ENCODE results near the gene HDGFL2.

The HDGFL2 gene

DNA sequence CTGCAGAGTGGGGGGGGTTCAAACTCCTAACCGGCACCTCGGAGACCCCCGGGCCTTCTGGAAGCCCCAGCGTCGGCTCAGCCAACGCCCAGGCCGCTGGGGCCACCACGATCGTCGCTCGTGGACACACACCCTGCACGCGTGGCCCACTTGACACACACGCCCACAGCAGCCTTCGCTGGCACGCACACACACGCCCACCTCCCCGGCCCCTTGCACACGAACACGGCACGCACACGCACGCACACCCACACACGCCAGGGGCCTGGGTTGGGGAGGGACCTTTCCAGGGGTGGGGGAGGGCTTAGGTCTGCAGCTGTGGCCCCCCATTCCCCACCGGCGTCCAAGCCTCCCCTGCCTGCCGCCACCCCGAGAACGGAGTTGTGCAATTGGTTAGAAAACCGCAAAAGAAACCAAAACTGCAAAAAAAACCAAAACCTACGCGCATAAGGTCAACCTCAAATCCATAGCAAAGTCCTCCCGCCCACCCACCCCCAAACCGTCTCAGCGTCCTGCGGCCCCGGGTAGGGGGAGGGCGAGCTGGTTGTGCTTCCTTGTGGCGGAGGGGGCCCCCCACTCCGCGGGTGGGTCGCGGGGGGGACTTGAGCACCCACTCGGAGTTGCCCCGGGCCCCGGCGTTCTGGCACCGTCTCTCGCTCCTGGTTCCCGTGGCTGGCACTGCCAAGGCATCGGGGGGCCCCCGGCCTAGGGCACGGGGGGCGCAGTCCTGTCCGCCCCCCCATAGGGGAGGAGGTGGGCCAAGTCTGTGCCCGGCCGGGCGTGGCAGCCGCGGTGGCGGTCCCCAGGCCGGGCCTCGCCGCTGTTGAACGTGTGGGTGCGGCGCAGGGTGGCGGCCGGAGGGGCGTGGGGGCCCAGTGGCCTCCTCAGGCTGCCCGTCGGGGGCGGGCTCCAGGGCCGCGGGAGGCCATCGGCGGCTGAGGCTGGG is 71.1 kb downstream of the HDGFL2 start:
- Histone ChIP-seq H3K4me3 (ENCODE audit: low read depth, low read length) (no peak overlapping the region), H3K9me3 (ENCODE audit: severe bottlenecking) (peaks cover 13% of the 10 kb centered on the region), H3K27ac (no peak overlapping the region), H3K27me3 (ENCODE audit: insufficient read depth, low read depth, severe bottlenecking) (no peaks in the 10 kb centered on the region), H3K36me3 (peaks cover 27% of the 10 kb centered on the region)
- no peak for DNase-seq
- no peak for TF ChIP-seq CTCF (IDR thresholded peaks at IDR 0.05; ENCODE audit: low read depth, low read length)

DNA sequence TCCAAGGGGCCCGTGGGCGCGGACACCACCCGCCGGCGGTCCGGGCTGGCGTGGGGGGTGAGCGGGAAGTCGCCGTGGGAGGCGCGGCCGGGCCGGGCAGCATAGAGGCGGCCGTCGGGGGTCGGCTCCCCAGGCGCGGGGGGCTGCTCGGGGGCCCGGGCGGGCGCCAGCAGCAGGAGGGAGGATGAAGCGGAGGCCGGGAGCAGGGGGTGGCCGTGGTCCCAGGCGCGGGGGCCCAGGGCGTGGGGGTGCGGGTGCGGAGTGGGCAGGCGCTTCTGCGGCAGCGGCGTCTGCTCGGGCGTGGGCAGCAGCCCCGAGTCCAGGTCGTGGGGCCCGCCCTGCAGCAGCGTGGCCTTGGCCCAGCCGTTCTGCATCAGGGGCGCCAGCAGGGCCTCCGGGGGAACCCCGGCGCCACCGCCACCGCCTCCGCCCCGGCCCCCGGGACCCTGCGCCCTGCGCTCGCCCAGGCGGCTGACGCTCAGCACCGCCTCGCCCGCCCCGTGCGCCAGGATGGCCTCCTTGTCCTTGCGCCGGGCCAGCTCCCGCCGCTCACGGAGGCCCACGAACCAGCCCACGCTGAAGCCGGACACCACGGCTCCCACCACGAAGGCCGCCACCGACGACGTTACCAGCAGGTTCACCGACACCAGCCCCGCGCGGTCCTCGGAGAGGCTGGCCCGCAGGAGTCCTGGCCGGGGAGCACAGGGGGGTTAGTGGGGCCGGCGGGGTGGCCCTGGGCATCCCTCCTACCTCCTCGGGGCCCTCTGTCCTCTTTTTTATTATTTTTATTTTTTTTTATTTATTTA is 71.9 kb downstream of the HDGFL2 start:
- TF ChIP-seq CTCF (IDR thresholded peaks at IDR 0.05; ENCODE audit: low read depth, low read length): no peak
- Histone ChIP-seq H3K9me3 (ENCODE audit: severe bottlenecking) (peaks cover 13% of the 10 kb centered on the region), H3K27me3 (ENCODE audit: insufficient read depth, low read depth, severe bottlenecking) (no peaks in the 10 kb centered on the region), H3K36me3 (peaks cover 36% of the 10 kb centered on the region), H3K4me3 (ENCODE audit: low read depth, low read length) (no peak overlapping the region), H3K27ac (no peak overlapping the region)
- no peak for DNase-seq

GRCh38 chr19:4547303-4548237 is 75.5 kb downstream of the HDGFL2 start:
- no peaks in the 10 kb centered on the region for H3K27me3 ChIP-seq (ENCODE audit: insufficient read depth, low read depth, severe bottlenecking)
- DNase-seq: peak; percentile 47
- peak; percentile 65 for TF ChIP-seq CTCF (IDR thresholded peaks at IDR 0.05; ENCODE audit: low read depth, low read length)
- H3K9me3 ChIP-seq (ENCODE audit: severe bottlenecking): no peaks in the 10 kb centered on the region
- H3K27ac ChIP-seq: no peak overlapping the region
- H3K4me3 ChIP-seq (ENCODE audit: low read depth, low read length): no peak overlapping the region
- H3K36me3 ChIP-seq: peaks cover 68% of the 10 kb centered on the region

DNA sequence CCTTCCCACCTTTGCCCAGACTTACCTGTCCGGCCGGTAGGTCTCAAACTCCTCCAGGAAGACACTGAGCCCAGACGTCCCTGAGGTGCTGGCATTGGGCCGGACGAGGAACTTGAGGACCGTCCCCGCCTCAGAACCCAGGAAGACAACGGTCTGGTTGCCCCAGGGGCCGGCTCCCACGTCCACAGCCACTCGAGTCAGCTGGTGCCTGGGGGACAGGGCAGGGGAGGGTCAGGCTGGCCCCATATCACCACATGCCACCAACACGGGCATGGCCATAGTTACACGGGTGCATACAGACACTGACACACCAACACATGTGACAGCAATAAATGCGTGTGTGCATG is 76.1 kb downstream of the HDGFL2 start:
- no peaks in the 10 kb centered on the region for H3K9me3 ChIP-seq (ENCODE audit: severe bottlenecking)
- no peaks in the 10 kb centered on the region for H3K27me3 ChIP-seq (ENCODE audit: insufficient read depth, low read depth, severe bottlenecking)
- TF ChIP-seq CTCF (IDR thresholded peaks at IDR 0.05; ENCODE audit: low read depth, low read length): no peak
- no peak for DNase-seq
- peaks cover 75% of the 10 kb centered on the region for H3K36me3 ChIP-seq
- H3K4me3 ChIP-seq (ENCODE audit: low read depth, low read length): no peak overlapping the region
- H3K27ac ChIP-seq: no peak overlapping the region

DNA sequence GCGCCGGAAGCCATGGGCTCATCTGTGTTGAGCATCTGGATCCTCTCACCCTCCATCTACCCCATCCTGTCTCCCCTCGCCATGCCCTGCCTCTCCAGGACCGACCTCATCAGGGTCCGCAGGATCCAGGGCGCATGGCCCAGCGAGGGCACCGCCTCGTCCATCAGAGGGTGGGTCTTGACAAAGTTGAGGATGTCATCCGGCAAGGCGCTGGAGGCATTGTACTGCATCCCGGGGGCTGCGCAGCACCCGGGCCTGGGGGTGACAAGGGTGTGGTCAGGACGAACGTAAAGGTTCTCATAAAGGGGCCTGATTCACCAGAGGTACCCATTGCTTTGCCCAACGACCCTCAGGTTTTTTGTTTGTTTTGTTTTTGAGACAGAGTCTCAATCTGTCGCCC is 77.9 kb downstream of the HDGFL2 start:
- no peak for TF ChIP-seq CTCF (IDR thresholded peaks at IDR 0.05; ENCODE audit: low read depth, low read length)

More for the DNA sequence above, 77.9 kb downstream of the HDGFL2 start:
- H3K4me3 ChIP-seq (ENCODE audit: low read depth, low read length): no peak overlapping the region
- no peak for DNase-seq
- peak overlapping the region; percentile 53 for H3K27ac ChIP-seq
- no peaks in the 10 kb centered on the region for H3K27me3 ChIP-seq (ENCODE audit: insufficient read depth, low read depth, severe bottlenecking)
- peaks cover 85% of the 10 kb centered on the region for H3K36me3 ChIP-seq
- no peaks in the 10 kb centered on the region for H3K9me3 ChIP-seq (ENCODE audit: severe bottlenecking)
